ENCODE measurements around the gene AHI1.

AHI1 gene

DNA sequence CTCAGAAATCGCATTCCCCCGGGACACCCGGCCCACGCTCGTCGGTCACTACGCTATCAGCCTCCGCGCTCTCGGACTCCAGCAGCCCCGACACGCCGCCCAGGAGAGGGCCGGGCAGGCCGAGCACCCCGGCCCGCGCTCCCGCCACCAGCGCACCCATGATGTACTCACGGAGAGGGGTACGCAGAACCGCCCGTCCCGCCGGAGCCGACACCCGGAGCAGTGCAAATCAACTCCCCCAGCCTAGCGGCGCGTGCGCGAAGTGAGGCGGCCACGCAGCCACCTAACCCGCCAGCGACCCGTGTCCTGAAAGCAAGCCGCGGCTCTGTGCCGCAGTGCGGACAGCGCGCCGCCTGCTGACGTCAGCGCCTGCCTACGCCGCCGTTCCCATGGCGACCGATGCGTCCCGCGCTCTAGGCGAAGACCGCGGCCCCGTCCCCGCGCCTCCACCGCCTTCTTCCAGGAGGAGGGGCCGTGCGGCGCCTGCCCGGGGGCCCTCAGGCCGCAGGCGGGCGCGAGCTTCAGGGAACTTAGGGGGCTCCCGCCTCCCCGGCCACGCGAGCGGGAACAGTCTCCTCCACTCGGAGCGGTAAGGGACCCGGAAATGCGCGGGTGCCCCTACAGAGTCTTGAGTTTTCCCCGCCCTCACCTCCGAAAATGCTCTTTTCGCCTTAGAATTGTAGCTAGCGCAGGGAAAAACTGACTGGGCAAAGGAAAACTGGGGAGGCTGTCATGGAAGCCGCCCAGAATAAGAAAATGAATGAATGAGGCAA lies at the start of gene AHI1:
Gene AHI1 (minus strand): TSS at position 329 of the 773 bp plus-strand sequence. CDS start 5,503 bp downstream, outside the sequence.
- H3K27ac ChIP-seq = peak within 1 kb of the TSS; percentile 90
- TF ChIP-seq, protein P1, sequence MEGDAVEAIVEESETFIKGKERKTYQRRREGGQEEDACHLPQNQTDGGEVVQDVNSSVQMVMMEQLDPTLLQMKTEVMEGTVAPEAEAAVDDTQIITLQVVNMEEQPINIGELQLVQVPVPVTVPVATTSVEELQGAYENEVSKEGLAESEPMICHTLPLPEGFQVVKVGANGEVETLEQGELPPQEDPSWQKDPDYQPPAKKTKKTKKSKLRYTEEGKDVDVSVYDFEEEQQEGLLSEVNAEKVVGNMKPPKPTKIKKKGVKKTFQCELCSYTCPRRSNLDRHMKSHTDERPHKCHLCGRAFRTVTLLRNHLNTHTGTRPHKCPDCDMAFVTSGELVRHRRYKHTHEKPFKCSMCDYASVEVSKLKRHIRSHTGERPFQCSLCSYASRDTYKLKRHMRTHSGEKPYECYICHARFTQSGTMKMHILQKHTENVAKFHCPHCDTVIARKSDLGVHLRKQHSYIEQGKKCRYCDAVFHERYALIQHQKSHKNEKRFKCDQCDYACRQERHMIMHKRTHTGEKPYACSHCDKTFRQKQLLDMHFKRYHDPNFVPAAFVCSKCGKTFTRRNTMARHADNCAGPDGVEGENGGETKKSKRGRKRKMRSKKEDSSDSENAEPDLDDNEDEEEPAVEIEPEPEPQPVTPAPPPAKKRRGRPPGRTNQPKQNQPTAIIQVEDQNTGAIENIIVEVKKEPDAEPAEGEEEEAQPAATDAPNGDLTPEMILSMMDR (IDR thresholded peaks at IDR 0.05) = no peak
- no peak for TF ChIP-seq ZFX (IDR thresholded peaks at IDR 0.05; ENCODE audit: borderline replicate concordance)

DNA sequence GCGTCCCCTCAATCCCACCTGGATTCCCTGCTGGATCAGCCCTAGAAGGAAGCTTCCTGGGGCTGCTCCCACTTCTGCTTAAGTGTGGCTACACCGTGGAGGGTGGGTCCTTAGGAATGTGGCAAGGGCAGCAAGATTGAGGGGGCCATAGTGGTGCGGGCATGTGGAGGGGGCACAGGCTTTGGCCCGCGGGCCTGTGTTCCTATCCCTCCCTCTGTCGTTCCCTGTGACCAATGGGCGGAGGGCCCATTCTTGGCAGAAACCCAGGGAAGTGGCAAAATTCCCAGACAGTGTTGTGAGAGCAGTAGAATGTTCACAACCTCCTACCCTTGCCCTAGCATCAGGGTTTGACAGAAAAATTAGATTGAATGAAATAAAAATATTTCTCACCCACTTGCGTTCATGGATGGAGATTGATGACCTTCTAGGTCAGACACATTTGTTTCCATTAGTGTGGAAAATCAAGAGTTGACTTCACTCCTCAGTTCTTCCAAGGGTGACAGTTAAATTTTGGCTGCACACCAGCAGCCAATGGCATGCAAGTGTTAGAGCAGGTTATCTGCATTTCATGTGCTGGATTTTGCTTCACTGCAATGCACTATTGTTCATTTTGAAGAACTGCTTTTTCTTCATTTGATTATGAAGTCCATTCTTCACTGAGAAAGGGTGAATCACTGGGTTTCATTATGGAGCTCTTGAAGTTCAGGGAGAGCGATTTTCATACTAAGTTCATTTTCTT lies 49.3 kb upstream of the AHI1 start:
- TF ChIP-seq ZFX (IDR thresholded peaks at IDR 0.05; ENCODE audit: borderline replicate concordance) = no peak
- TF ChIP-seq, protein P1 (IDR thresholded peaks at IDR 0.05) = no peak
- H3K27ac ChIP-seq = no peak overlapping the region

DNA sequence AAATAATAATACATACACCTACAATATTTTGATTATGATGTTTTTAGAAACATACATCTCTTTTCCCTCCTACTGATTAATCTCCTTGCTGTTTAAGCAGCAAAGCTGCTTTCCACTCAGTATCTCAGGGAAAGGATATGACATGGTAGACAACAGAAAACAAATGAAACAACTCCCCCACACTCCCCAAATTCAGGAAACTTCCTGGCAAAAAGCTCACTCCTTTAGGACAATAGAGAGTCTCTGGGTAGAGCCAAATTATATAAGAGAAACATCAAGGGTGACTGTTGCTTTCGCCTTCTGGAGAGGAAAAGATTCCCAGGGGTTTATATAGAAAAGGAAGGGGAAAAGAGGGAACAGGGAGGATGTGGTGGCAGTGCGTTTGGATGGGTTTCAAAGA lies 48.7 kb upstream of the AHI1 start:
- TF ChIP-seq ZFX (IDR thresholded peaks at IDR 0.05; ENCODE audit: borderline replicate concordance) = no peak
- TF ChIP-seq, protein P1 (IDR thresholded peaks at IDR 0.05) = no peak

DNA sequence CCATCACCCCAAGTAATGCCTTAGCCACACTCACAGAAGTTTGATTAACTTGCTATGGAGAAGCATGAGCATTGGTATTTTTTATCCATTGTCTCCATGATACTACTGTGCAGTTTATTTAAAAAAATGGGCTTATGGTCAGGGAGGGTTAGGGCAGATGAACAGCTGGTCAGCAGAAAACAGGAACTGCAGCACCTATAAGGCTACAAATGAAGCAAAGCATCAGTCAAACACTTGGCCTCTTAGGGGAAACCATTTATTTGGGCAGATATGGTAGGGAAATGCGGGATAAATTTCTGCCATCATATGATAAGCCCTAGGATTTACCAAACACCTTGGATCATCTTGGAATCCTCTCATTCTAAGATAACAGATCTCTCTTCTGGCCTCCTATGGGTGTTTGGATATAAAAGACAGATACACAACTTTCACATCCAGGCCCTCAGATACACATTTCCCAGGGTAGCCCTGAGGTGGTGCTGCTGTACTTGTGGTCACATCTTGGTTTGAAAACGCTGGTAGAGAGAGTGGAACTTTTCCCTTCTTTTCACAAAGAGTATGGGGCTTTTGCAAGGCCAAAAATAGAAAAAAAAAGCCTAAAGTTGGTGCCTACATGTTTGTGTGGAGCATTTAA lies 42.8 kb upstream of the AHI1 start:
- TF ChIP-seq, protein P1 (IDR thresholded peaks at IDR 0.05) = no peak
- TF ChIP-seq ZFX (IDR thresholded peaks at IDR 0.05; ENCODE audit: borderline replicate concordance) = no peak

More for the DNA sequence above, 48.7 kb upstream of the AHI1 start:
- H3K27ac ChIP-seq = no peak overlapping the region

DNA sequence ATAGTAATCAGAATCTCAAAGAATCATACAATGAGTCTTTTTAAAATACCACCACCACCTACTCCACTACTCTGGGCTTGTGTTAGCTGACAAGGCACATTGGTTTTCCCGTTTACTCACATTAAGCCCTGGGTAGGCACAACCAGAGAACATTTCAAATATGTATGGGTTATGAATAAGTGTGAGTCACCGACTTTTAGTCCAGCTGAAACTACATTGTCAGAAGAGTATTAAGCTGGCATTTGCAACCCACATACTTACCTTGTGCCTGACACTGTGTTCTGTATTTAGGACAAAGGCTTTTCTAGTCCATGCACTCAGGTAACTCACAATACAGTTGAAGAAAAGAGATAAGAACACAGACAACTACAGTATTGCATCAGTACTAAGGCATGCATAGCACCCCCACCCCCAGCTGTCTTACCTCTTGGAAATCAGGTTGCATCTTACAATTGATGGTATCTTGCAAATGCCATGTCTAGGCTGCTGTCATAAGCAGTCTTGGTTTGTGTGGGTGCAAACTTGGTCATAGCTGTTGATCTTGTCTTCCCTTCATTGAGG lies 40.3 kb upstream of the AHI1 start:
- TF ChIP-seq ZFX (IDR thresholded peaks at IDR 0.05; ENCODE audit: borderline replicate concordance) = no peak
- TF ChIP-seq, protein P1 (IDR thresholded peaks at IDR 0.05) = no peak
- H3K27ac ChIP-seq = no peak overlapping the region

More for the DNA sequence above, 42.8 kb upstream of the AHI1 start:
- H3K27ac ChIP-seq = no peak overlapping the region

DNA sequence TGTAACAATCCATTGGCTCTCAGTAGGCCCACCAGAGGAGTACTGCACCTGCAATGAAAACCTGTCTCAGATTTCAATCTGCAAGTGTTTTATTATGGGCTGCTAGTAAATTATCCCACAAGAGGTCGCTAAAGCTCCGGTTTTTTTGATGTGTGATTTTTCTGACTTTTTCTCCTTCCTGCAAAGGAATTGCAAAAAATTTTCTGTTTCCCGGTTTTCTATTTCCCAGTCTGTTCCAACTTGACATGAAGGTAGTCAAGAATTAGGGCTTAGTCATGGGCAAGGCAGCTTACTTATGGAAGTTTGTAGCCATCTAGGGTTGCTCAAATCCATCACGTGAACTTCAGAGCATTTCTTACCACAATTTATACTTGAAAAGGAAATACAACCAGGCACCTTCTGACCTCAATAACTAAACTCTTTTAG lies 38.5 kb upstream of the AHI1 start:
- no peak overlapping the region for H3K27ac ChIP-seq
- TF ChIP-seq ZFX (IDR thresholded peaks at IDR 0.05; ENCODE audit: borderline replicate concordance) = no peak
- TF ChIP-seq, protein P1 (IDR thresholded peaks at IDR 0.05) = peak; percentile 80
